ENCODE data around the gene PTPRD.

Gene PTPRD

GRCh38 chr9:8289681-8290080 is 2323.1 kb downstream of the PTPRD start:
- Histone ChIP-seq H3K27ac (no peak overlapping the region), H3K4me3 (no peak overlapping the region), H3K9ac (ENCODE audit: insufficient read length) (no peak overlapping the region), H3K9me3 (ENCODE audit: low read depth, low read length) (no peaks in the 10 kb centered on the region), H3K36me3 (ENCODE audit: insufficient read depth, low read length) (no peaks in the 10 kb centered on the region)
- TF ChIP-seq EZH2 (IDR thresholded peaks at IDR 0.05) (no peak), FOXP2 (optimal IDR thresholded peaks at IDR 0.05; ENCODE audit: control extremely low read depth, extremely low read length, insufficient read depth) (no peak), POLR2AphosphoS5 (IDR thresholded peaks at IDR 0.05; ENCODE audit: borderline replicate concordance, low read depth, low read length) (no peak)
- no peak for DNase-seq (ENCODE audit: low read depth, low spot score)

GRCh38 chr9:8287970-8288369 is 2324.8 kb downstream of the PTPRD start:
- TF ChIP-seq POLR2AphosphoS5 (IDR thresholded peaks at IDR 0.05; ENCODE audit: borderline replicate concordance, low read depth, low read length) (no peak), EZH2 (IDR thresholded peaks at IDR 0.05) (no peak), FOXP2 (optimal IDR thresholded peaks at IDR 0.05; ENCODE audit: control extremely low read depth, extremely low read length, insufficient read depth) (no peak)
- Histone ChIP-seq H3K36me3 (ENCODE audit: insufficient read depth, low read length) (no peaks in the 10 kb centered on the region), H3K4me3 (no peak overlapping the region), H3K9ac (ENCODE audit: insufficient read length) (no peak overlapping the region), H3K27ac (no peak overlapping the region), H3K9me3 (ENCODE audit: low read depth, low read length) (no peaks in the 10 kb centered on the region)
- no peak for DNase-seq (ENCODE audit: low read depth, low spot score)

GRCh38 chr9:8287501-8287900 is 2325.3 kb downstream of the PTPRD start:
- Histone ChIP-seq H3K27ac (no peak overlapping the region), H3K4me3 (no peak overlapping the region), H3K36me3 (ENCODE audit: insufficient read depth, low read length) (no peaks in the 10 kb centered on the region), H3K9ac (ENCODE audit: insufficient read length) (no peak overlapping the region), H3K9me3 (ENCODE audit: low read depth, low read length) (no peaks in the 10 kb centered on the region)
- TF ChIP-seq POLR2AphosphoS5 (IDR thresholded peaks at IDR 0.05; ENCODE audit: borderline replicate concordance, low read depth, low read length): no peak
- TF ChIP-seq EZH2 (IDR thresholded peaks at IDR 0.05): no peak
- no peak for TF ChIP-seq FOXP2 (optimal IDR thresholded peaks at IDR 0.05; ENCODE audit: control extremely low read depth, extremely low read length, insufficient read depth)
- DNase-seq (ENCODE audit: low read depth, low spot score): no peak

GRCh38 chr9:8284884-8285283 is 2327.9 kb downstream of the PTPRD start:
- Histone ChIP-seq H3K36me3 (ENCODE audit: insufficient read depth, low read length) (no peaks in the 10 kb centered on the region), H3K9ac (ENCODE audit: insufficient read length) (no peak overlapping the region), H3K27ac (no peak overlapping the region), H3K4me3 (no peak overlapping the region), H3K9me3 (ENCODE audit: low read depth, low read length) (no peaks in the 10 kb centered on the region)
- DNase-seq (ENCODE audit: low read depth, low spot score): no peak
- TF ChIP-seq EZH2 (IDR thresholded peaks at IDR 0.05) (no peak), FOXP2 (optimal IDR thresholded peaks at IDR 0.05; ENCODE audit: control extremely low read depth, extremely low read length, insufficient read depth) (no peak), POLR2AphosphoS5 (IDR thresholded peaks at IDR 0.05; ENCODE audit: borderline replicate concordance, low read depth, low read length) (no peak)

GRCh38 chr9:8282535-8282934 is 2330.3 kb downstream of the PTPRD start:
- H3K27ac ChIP-seq: no peak overlapping the region
- TF ChIP-seq FOXP2 (optimal IDR thresholded peaks at IDR 0.05; ENCODE audit: control extremely low read depth, extremely low read length, insufficient read depth) (no peak), POLR2AphosphoS5 (IDR thresholded peaks at IDR 0.05; ENCODE audit: borderline replicate concordance, low read depth, low read length) (no peak), EZH2 (IDR thresholded peaks at IDR 0.05) (no peak)
- no peak overlapping the region for H3K9ac ChIP-seq (ENCODE audit: insufficient read length)
- H3K36me3 ChIP-seq (ENCODE audit: insufficient read depth, low read length): no peaks in the 10 kb centered on the region
- H3K9me3 ChIP-seq (ENCODE audit: low read depth, low read length): no peaks in the 10 kb centered on the region
- DNase-seq (ENCODE audit: low read depth, low spot score): no peak
- H3K4me3 ChIP-seq: no peak overlapping the region

- no peak for DNase-seq (ENCODE audit: low read depth, low spot score)
Observed at GRCh38 chr9:8280811-8281210, 2332.0 kb downstream of the PTPRD start.

GRCh38 chr9:8278048-8278447 is 2334.8 kb downstream of the PTPRD start:
- no peak overlapping the region for H3K4me3 ChIP-seq
- no peaks in the 10 kb centered on the region for H3K9me3 ChIP-seq (ENCODE audit: low read depth, low read length)
- no peak for TF ChIP-seq FOXP2 (optimal IDR thresholded peaks at IDR 0.05; ENCODE audit: control extremely low read depth, extremely low read length, insufficient read depth)
- no peak for TF ChIP-seq POLR2AphosphoS5 (IDR thresholded peaks at IDR 0.05; ENCODE audit: borderline replicate concordance, low read depth, low read length)
- TF ChIP-seq EZH2 (IDR thresholded peaks at IDR 0.05): no peak
- no peak for DNase-seq (ENCODE audit: low read depth, low spot score)
- H3K36me3 ChIP-seq (ENCODE audit: insufficient read depth, low read length): no peaks in the 10 kb centered on the region
- H3K27ac ChIP-seq: no peak overlapping the region
- no peak overlapping the region for H3K9ac ChIP-seq (ENCODE audit: insufficient read length)

More at GRCh38 chr9:8280811-8281210, 2332.0 kb downstream of the PTPRD start:
- no peak overlapping the region for H3K4me3 ChIP-seq
- no peak overlapping the region for H3K27ac ChIP-seq
- no peak overlapping the region for H3K9ac ChIP-seq (ENCODE audit: insufficient read length)
- no peaks in the 10 kb centered on the region for H3K9me3 ChIP-seq (ENCODE audit: low read depth, low read length)
- TF ChIP-seq POLR2AphosphoS5 (IDR thresholded peaks at IDR 0.05; ENCODE audit: borderline replicate concordance, low read depth, low read length): no peak
- no peak for TF ChIP-seq EZH2 (IDR thresholded peaks at IDR 0.05)
- TF ChIP-seq FOXP2 (optimal IDR thresholded peaks at IDR 0.05; ENCODE audit: control extremely low read depth, extremely low read length, insufficient read depth): no peak
- no peaks in the 10 kb centered on the region for H3K36me3 ChIP-seq (ENCODE audit: insufficient read depth, low read length)

- no peaks in the 10 kb centered on the region for H3K36me3 ChIP-seq (ENCODE audit: insufficient read depth, low read length)
- H3K4me3 ChIP-seq: no peak overlapping the region
- H3K9ac ChIP-seq (ENCODE audit: insufficient read length): no peak overlapping the region
- no peak overlapping the region for H3K27ac ChIP-seq
- no peak for DNase-seq (ENCODE audit: low read depth, low spot score)
- TF ChIP-seq POLR2AphosphoS5 (IDR thresholded peaks at IDR 0.05; ENCODE audit: borderline replicate concordance, low read depth, low read length): no peak
- TF ChIP-seq FOXP2 (optimal IDR thresholded peaks at IDR 0.05; ENCODE audit: control extremely low read depth, extremely low read length, insufficient read depth): no peak
- no peak for TF ChIP-seq EZH2 (IDR thresholded peaks at IDR 0.05)
- H3K9me3 ChIP-seq (ENCODE audit: low read depth, low read length): no peaks in the 10 kb centered on the region
Observed at GRCh38 chr9:8270235-8270634, 2342.6 kb downstream of the PTPRD start.

- no peak for DNase-seq (ENCODE audit: low read depth, low spot score)
- TF ChIP-seq POLR2AphosphoS5 (IDR thresholded peaks at IDR 0.05; ENCODE audit: borderline replicate concordance, low read depth, low read length): no peak
- no peaks in the 10 kb centered on the region for H3K9me3 ChIP-seq (ENCODE audit: low read depth, low read length)
- H3K27ac ChIP-seq: no peak overlapping the region
- no peak overlapping the region for H3K4me3 ChIP-seq
- H3K9ac ChIP-seq (ENCODE audit: insufficient read length): no peak overlapping the region
- no peaks in the 10 kb centered on the region for H3K36me3 ChIP-seq (ENCODE audit: insufficient read depth, low read length)
Observed at GRCh38 chr9:8268881-8269280, 2343.9 kb downstream of the PTPRD start.
